HepG2 (cell line): ENCODE data around the gene CACNA1F. TPM values are rescaled to one million over a fixed set of nuclear protein-coding genes. Genes with fewer than 3 reads are reported as not detected.

Experiments used
- CTCF ChIP-seq: sonication (generic); formaldehyde crosslinking; IDR thresholded peaks from 2 replicates; pipeline ENCODE4 v1.5.0; 2020; ENCODE audit warnings: mild to moderate bottlenecking, missing genetic modification reagents, moderate library complexity
- FOXJ3 ChIP-seq: sonication (generic); formaldehyde crosslinking; IDR thresholded peaks from 2 replicates; pipeline ENCODE4 v1.4.0; 2020; ENCODE audit warnings: missing genetic modification reagents, mild to moderate bottlenecking, borderline replicate concordance
- NCOR1 ChIP-seq: fragments of 200-600 bp; sonication (generic); IDR thresholded peaks from 2 replicates; pipeline ENCODE4 v1.7.0; 2017; ENCODE audit warnings: antibody characterized with exemption, low read length, borderline replicate concordance
- NRL ChIP-seq: sonication (generic); formaldehyde crosslinking; IDR thresholded peaks from 2 replicates; pipeline ENCODE4 v1.5.0; 2020; ENCODE audit warnings: missing genetic modification reagents, mild to moderate bottlenecking, moderate library complexity, borderline replicate concordance
- PAF1 ChIP-seq: IDR thresholded peaks from 2 replicates; pipeline ENCODE4 v1.6.1; 2016; ENCODE audit warnings: missing genetic modification reagents, missing compliant biosample characterization
- RFX3 ChIP-seq: IDR thresholded peaks from 2 replicates; pipeline ENCODE4 v1.6.1; 2016; ENCODE audit warnings: missing biosample characterization, missing genetic modification reagents
- TBX2 ChIP-seq: sonication (generic); formaldehyde crosslinking; IDR thresholded peaks from 2 replicates; pipeline ENCODE4 v1.5.0; 2020; ENCODE audit warnings: missing genetic modification reagents, mild to moderate bottlenecking, borderline replicate concordance
- YEATS2 ChIP-seq: sonication (generic); formaldehyde crosslinking; IDR thresholded peaks from 2 replicates; pipeline ENCODE4 v1.4.0; 2020; ENCODE audit warnings: missing genetic modification reagents, borderline replicate concordance
- YEATS4 ChIP-seq: sonication (generic); formaldehyde crosslinking; IDR thresholded peaks from 2 replicates; pipeline ENCODE4 v1.4.0; 2020; ENCODE audit warnings: missing genetic modification reagents, borderline replicate concordance
- ZNF143 ChIP-seq: sonication (generic); formaldehyde crosslinking; IDR thresholded peaks from 2 replicates; pipeline ENCODE4 v1.4.0; 2020; ENCODE audit warnings: missing genetic modification reagents
- ZNF780A ChIP-seq: sonication (generic); formaldehyde crosslinking; IDR thresholded peaks from 2 replicates; pipeline ENCODE4 v1.8.0; 2022; ENCODE audit warnings: mild to moderate bottlenecking, missing genetic modification reagents, moderate library complexity
- polyA plus RNA-seq, 8 experiments: library from polyadenylated mRNA; depleted of rRNA in 3 of 8; stranded (reverse) in 7 of 8; unstranded in 1 of 8; fragments of >200 nt; fragmentation: Illumina TruSeq in 4 of 8; extraction: Trizol in 4 of 8; gene quantifications; 2 replicates each; pipeline versions ENCODE4 v1.2.1 to v1.2.3, GENCODE V29; 2011 to 2016; ENCODE audit warnings: low read depth in 4 of 8, missing spikeins in 1 of 8, mixed read lengths in 1 of 8; ENCODE audit not compliant: insufficient read depth in 1 of 8
- total RNA-seq, 5 experiments: library from RNA; depleted of rRNA; stranded (reverse); fragments of >200 nt; fragmentation: Illumina TruSeq; extraction: Trizol; gene quantifications; 2 replicates each; pipeline ENCODE4 v1.2.3, GENCODE V29; 2016; ENCODE audit warnings: low read depth in 1 of 5
- TF ChIP-seq, protein P1 (sequence below): sonication (generic); formaldehyde crosslinking; IDR thresholded peaks from 2 replicates; pipeline ENCODE4 v1.4.0; 2020; ENCODE audit warnings: mild to moderate bottlenecking, missing genetic modification reagents
- TF ChIP-seq, protein P2 (sequence below): IDR thresholded peaks from 2 replicates; pipeline ENCODE4 v1.6.1; 2016; ENCODE audit warnings: missing compliant biosample characterization, missing genetic modification reagents, borderline replicate concordance
- TF ChIP-seq, protein P3 (sequence below): sonication (generic); formaldehyde crosslinking; IDR thresholded peaks from 2 replicates; pipeline ENCODE4 v1.8.0; 2022; ENCODE audit warnings: missing genetic modification reagents, mild to moderate bottlenecking, inconsistent platforms, borderline replicate concordance

The CACNA1F gene
- total and polyA plus RNA-seq, 2 of the 13 experiments (the other 11 are each of a cell fraction or from before 2014, with no cell fraction given) = 0.03 TPM; not detected in 1

GRCh38 chrX:49190821-49191573 lies 42.1 kb downstream of the CACNA1F start (continued):
- TF ChIP-seq, protein P1, sequence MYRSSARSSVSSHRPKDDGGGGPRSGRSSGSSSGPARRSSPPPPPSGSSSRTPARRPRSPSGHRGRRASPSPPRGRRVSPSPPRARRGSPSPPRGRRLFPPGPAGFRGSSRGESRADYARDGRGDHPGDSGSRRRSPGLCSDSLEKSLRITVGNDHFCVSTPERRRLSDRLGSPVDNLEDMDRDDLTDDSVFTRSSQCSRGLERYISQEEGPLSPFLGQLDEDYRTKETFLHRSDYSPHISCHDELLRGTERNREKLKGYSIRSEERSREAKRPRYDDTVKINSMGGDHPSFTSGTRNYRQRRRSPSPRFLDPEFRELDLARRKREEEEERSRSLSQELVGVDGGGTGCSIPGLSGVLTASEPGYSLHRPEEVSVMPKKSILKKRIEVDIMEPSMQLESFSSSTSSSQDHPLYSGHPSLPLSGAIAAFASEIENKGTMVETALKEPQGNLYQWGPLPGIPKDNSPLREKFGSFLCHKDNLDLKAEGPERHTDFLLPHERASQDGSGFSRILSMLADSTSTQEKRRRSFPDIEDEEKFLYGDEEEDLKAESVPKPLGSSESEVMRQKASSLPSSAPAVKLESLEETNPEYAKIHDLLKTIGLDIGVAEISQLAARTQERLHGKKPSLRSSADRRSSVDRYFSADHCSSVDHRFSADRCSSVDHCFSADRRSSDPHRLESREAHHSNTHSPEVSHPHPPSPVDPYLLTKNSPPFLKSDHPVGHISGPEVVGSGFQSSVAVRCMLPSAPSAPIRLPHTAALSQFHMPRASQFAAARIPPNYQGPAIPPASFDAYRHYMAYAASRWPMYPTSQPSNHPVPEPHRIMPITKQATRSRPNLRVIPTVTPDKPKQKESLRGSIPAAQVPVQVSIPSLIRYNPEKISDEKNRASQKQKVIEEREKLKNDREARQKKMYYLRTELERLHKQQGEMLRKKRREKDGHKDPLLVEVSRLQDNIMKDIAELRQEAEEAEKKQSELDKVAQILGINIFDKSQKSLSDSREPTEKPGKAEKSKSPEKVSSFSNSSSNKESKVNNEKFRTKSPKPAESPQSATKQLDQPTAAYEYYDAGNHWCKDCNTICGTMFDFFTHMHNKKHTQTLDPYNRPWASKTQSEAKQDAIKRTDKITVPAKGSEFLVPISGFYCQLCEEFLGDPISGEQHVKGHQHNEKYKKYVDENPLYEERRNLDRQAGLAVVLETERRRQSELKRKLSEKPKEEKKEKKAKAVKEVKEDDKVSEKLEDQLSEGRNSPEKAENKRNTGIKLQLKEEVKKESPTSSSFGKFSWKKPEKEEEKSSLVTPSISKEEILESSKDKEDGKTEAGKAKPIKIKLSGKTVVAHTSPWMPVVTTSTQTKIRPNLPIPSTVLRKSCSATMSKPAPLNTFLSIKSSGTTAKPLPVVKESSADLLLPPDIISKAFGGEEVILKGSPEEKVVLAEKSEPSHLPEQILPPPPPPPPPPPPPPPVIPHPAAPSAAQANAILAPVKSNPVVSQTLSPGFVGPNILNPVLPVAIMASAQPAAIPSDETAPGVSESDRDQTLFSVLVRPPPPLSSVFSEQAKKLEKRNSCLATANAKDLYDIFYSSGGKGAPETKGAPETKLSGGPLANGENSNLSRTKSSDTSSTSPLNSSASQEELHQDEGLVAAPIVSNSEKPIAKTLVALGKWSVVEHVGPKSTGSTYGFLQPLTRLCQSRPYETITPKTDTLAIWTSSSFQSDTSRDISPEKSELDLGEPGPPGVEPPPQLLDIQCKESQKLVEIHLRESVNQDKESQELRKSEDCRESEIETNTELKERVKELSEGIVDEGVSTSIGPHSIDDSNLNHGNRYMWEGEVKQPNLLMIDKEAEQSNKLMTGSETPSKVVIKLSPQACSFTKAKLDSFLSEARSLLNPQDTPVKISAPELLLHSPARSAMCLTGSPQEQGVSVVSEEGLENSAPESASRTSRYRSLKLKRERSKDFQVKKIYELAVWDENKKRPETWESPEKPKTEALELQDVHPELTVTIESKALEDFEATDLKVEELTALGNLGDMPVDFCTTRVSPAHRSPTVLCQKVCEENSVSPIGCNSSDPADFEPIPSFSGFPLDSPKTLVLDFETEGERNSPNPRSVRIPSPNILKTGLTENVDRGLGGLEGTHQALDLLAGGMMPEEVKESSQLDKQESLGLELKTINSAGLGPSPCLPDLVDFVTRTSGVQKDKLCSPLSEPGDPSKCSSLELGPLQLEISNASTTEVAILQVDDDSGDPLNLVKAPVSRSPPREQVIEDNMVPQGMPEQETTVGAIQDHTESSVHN = no peak
- TF ChIP-seq ZNF780A (CRISPR knock-in tag) (peak; percentile 48; the same call in 1 of the 2 replicates), YEATS2 (CRISPR knock-in tag) (no peak; the same call in 1 of the 2 replicates), PAF1 (CRISPR knock-in tag) (no peak), CTCF (CRISPR knock-in tag) (no peak), TBX2 (CRISPR knock-in tag) (no peak), ZNF143 (CRISPR knock-in tag) (no peak), NRL (CRISPR knock-in tag) (no peak), FOXJ3 (CRISPR knock-in tag) (no peak), RFX3 (CRISPR knock-in tag) (no peak), NCOR1 (no peak), YEATS4 (peak; percentile 11; the same call in 1 of the 2 replicates)
- TF ChIP-seq, protein P2, sequence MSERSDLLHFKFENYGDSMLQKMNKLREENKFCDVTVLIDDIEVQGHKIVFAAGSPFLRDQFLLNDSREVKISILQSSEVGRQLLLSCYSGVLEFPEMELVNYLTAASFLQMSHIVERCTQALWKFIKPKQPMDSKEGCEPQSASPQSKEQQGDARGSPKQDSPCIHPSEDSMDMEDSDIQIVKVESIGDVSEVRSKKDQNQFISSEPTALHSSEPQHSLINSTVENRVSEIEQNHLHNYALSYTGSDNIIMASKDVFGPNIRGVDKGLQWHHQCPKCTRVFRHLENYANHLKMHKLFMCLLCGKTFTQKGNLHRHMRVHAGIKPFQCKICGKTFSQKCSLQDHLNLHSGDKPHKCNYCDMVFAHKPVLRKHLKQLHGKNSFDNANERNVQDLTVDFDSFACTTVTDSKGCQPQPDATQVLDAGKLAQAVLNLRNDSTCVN (CRISPR knock-in tag) = no peak
- TF ChIP-seq, protein P3, sequence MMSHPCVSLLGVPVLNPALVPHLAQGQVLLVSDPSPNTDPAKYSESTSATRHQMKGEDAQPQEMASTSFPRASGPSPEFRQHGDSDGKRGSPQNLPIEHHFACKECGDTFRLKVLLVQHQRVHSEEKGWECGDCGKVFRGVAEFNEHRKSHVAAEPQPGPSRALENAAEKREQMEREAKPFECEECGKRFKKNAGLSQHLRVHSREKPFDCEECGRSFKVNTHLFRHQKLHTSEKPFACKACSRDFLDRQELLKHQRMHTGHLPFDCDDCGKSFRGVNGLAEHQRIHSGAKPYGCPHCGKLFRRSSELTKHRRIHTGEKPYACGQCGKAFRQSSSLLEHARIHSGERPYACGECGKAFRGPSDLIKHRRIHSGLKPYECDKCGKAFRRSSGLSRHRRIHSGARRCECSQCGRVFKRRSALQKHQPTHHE (CRISPR knock-in tag) = no peak
